Chondrocyte (in vitro differentiated cells): ENCODE measurements around the gene FAM228A. TPM values are rescaled to one million over a fixed set of nuclear protein-coding genes. Genes with fewer than 3 reads are reported as not detected.
A peak's percentile ranks its signal among the peaks of the same experiment; 100 is the strongest.

Experiments used
- DNase-seq: peaks from one replicate; pipeline ENCODE4 v3.0.0; 2021; ENCODE audit warnings: mixed read lengths, low spot score
- H3K27ac Mint-ChIP-seq: one replicate; pipeline ENCODE4 v1.8.0; 2021; ENCODE audit warnings: mild to moderate bottlenecking, moderate library complexity, mixed read lengths; ENCODE audit not compliant: unreplicated experiment
- H3K27me3 Mint-ChIP-seq: 2 replicates; pipeline ENCODE4 v1.8.0; 2021; ENCODE audit warnings: low read depth, mixed read lengths
- H3K36me3 Mint-ChIP-seq: 2 replicates; pipeline ENCODE4 v1.8.0; 2021; ENCODE audit warnings: low read depth, mixed read lengths
- H3K4me1 Mint-ChIP-seq: 2 replicates; pipeline ENCODE4 v1.8.0; 2021; ENCODE audit warnings: low read depth, mild to moderate bottlenecking, mixed read lengths
- H3K4me3 Mint-ChIP-seq: one replicate; pipeline ENCODE4 v1.8.0; 2021; ENCODE audit warnings: mild to moderate bottlenecking, moderate library complexity, mixed read lengths; ENCODE audit not compliant: unreplicated experiment
- H3K9me3 Mint-ChIP-seq: 2 replicates; pipeline ENCODE4 v1.8.0; 2021; ENCODE audit warnings: low read depth, mixed read lengths
- total RNA-seq: library from RNA; stranded (reverse); gene quantifications from 3 replicates; pipeline ENCODE4 v1.2.1, GENCODE V29; 2021
- TF ChIP-seq, protein P1 (sequence below): fragments of 200-600 bp; sonication (generic); IDR thresholded peaks from 2 replicates; pipeline ENCODE4 v1.5.0; 2021; ENCODE audit warnings: antibody characterized with exemption, mild to moderate bottlenecking, moderate library complexity

FAM228A gene
- total RNA-seq, 1 donor from 2014 or later = 0.22 TPM

DNA sequence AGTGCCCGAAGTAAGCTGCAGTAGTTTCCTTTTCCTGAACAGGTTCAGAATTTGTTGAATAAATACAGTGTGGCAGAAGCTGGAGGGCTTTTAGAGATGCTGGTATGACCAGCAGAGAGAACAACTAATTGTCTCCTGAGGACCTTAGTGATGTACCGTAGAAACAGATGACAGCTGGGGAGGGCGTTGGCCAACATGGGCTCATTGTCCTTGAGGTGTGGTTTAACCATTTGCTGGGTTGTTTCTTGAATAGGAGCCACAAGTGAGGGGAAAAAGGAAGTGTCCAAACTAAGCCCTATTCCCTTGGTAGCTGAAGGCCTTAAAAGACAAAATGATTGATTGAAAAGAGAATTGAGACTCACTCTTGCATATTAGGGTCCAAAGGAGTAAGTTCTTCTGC lies 11.7 kb upstream of the FAM228A start:
- no peak for DNase-seq
- Mint-ChIP-seq H3K27ac (no peak overlapping the region), H3K9me3 (peaks cover 8% of the 10 kb centered on the region), H3K27me3 (no peaks in the 10 kb centered on the region), H3K4me3 (no peak overlapping the region), H3K4me1 (no peaks in the 10 kb centered on the region), H3K36me3 (peaks cover 25% of the 10 kb centered on the region)
- TF ChIP-seq, protein P1, sequence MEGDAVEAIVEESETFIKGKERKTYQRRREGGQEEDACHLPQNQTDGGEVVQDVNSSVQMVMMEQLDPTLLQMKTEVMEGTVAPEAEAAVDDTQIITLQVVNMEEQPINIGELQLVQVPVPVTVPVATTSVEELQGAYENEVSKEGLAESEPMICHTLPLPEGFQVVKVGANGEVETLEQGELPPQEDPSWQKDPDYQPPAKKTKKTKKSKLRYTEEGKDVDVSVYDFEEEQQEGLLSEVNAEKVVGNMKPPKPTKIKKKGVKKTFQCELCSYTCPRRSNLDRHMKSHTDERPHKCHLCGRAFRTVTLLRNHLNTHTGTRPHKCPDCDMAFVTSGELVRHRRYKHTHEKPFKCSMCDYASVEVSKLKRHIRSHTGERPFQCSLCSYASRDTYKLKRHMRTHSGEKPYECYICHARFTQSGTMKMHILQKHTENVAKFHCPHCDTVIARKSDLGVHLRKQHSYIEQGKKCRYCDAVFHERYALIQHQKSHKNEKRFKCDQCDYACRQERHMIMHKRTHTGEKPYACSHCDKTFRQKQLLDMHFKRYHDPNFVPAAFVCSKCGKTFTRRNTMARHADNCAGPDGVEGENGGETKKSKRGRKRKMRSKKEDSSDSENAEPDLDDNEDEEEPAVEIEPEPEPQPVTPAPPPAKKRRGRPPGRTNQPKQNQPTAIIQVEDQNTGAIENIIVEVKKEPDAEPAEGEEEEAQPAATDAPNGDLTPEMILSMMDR = no peak

DNA sequence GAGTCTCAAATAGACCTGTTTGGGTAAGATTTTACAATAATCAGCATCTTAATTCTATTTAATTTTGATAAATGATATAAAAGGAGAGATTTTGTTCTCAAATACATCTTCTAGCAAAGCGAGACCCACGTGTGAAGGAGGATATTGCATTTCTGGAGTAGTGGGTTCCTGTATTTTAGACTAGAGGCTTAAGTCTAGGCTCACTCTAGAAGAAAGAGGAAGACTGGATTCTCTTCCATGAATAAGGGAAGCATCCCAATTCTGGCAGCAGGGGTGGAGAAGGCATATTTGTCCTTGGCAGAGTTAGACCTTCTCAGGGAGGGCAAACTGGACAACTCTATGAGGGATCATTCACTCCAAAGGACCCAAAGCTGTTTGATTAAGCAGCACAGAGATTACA lies 11.3 kb upstream of the FAM228A start:
- H3K9me3 Mint-ChIP-seq = peaks cover 8% of the 10 kb centered on the region

DNA sequence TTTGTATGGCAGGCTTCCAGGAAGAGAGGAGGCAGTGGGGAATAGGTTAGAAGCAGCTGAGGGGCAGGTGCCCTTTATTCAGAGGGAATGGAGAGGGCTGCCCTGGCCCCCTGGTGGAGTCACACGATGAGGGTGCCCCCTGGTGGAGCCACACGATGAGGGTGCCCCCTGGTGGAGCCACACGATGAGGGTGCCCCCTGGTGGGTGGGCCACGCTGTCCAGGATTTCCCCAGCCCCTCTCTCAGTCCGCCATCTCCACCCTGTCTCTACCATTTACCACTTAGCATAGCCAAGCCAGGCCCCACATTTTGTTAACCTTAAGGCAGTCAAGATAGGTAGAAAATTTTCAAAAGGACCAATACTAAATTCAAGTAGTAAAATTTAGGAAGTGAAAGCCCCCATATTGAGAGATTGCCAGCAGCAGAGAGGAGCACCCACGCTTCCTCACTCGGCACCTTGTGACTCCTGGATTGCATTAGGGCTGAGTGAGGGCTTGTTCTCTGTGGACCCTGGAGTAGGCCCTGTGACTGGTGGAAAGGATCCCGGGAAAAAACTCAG lies 10.4 kb upstream of the FAM228A start:
- no peaks in the 10 kb centered on the region for H3K27me3 Mint-ChIP-seq
- no peaks in the 10 kb centered on the region for H3K4me1 Mint-ChIP-seq

More for the DNA sequence above, 11.3 kb upstream of the FAM228A start:
- no peak overlapping the region for H3K27ac Mint-ChIP-seq
- H3K4me3 Mint-ChIP-seq = no peak overlapping the region
- TF ChIP-seq, protein P1 = no peak
- no peaks in the 10 kb centered on the region for H3K4me1 Mint-ChIP-seq
- no peak for DNase-seq
- H3K36me3 Mint-ChIP-seq = peaks cover 22% of the 10 kb centered on the region
- no peaks in the 10 kb centered on the region for H3K27me3 Mint-ChIP-seq

DNA sequence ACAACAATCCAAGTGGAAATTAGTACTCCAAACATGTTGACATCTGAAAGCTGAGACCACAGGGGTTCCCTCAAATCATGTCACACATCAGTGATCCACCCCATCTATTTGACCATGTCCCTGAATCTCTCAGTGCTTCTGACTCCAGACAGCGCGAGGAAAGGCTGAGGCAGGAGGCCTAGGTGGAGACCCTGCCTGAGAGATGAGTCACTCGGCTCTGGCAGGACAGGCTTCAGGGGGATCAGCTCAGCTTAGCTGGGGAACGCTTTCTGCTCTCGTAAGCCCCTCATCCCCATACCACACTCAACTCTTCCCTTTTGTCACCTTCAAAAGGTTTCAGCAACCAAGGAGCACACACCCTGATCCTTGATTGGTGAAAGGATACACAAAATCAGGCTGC lies 5.8 kb upstream of the FAM228A start:
- no peak for DNase-seq
- H3K4me3 Mint-ChIP-seq = no peak overlapping the region
- TF ChIP-seq, protein P1 = no peak
- H3K36me3 Mint-ChIP-seq = peaks cover 3% of the 10 kb centered on the region
- no peaks in the 10 kb centered on the region for H3K4me1 Mint-ChIP-seq
- H3K27ac Mint-ChIP-seq = no peak overlapping the region
- peaks cover 3% of the 10 kb centered on the region for H3K9me3 Mint-ChIP-seq
- H3K27me3 Mint-ChIP-seq = no peaks in the 10 kb centered on the region

More for the DNA sequence above, 10.4 kb upstream of the FAM228A start:
- TF ChIP-seq, protein P1 = peak; percentile 65
- DNase-seq = no peak
- Mint-ChIP-seq H3K36me3 (peaks cover 20% of the 10 kb centered on the region), H3K4me3 (no peak overlapping the region), H3K9me3 (peaks cover 8% of the 10 kb centered on the region), H3K27ac (no peak overlapping the region)

DNA sequence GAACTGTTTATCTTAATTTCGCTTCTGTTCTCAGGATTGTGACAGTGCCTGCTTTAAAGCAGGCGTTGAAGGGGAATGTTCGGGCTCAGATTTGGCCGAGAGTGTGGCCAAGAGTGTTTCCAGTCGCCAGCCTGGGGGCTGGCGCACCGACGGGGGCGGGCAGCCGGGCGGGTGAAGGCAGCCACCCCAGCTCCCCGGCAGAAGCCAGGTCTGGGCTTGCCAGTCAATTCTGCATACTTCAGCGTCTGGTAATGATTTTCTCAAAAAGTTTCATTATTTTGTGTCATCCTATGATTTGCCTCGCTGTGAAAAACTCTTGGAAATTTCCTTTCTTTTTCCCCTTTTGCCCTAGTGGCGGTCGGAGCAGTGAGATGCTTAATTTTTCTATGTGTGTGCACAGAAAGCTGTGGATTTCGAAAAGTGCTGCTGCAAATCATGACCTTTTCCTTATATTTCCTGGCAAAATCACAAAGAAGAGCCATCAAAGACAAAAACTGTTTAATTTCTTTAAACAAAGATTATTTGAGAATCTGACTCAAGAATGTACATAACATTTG lies 856 bp downstream of the FAM228A start:
- DNase-seq = no peak
- no peak overlapping the region for H3K27ac Mint-ChIP-seq

More for the DNA sequence above, 856 bp downstream of the FAM228A start:
- peaks cover 4% of the 10 kb centered on the region for H3K9me3 Mint-ChIP-seq
- no peaks in the 10 kb centered on the region for H3K4me1 Mint-ChIP-seq
- H3K27me3 Mint-ChIP-seq = no peaks in the 10 kb centered on the region
- peaks cover 2% of the 10 kb centered on the region for H3K36me3 Mint-ChIP-seq
- H3K4me3 Mint-ChIP-seq = no peak overlapping the region
- TF ChIP-seq, protein P1 = no peak
